Naive thymus-derived CD8-positive, alpha-beta T cell (primary cell): Measurements from ENCODE around the gene QARS1. TPM values are rescaled to one million over a fixed set of nuclear protein-coding genes. Genes with fewer than 3 reads are reported as not detected.

Source experiments
- ATAC-seq, 2 donors: fragments of 150-1000 bp; cut with Tn5 transposase in 1 of 2; sonication (Bioruptor Pico), chemical (Tn5 transposase) in 1 of 2; 1 replicate in 1 of 2; 2 replicates in 1 of 2; pipeline ENCODE4 v1.10.0; 2021; ENCODE audit warnings: mild to moderate bottlenecking in 2 of 2, moderate library complexity in 2 of 2
- POLR2A ChIA-PET: fragments of 350-600 bp; sonication (Branson Sonifier 250); formaldehyde crosslinking; loops from one replicate; lab custom pipeline; 2021; ENCODE audit warnings: antibody characterized with exemption; lab: Charles Lee
- DNase-seq, 10 donors: peaks; one replicate each; pipeline versions ENCODE4 v3.0.0 to v3.0.0-alpha.2; 2020 to 2022
- H3K27ac Mint-ChIP-seq, 10 donors: one replicate each; pipeline ENCODE4 v1.8.0; 2020 to 2022; ENCODE audit warnings: mild to moderate bottlenecking in 10 of 10, mixed read lengths in 10 of 10, moderate library complexity in 4 of 10, inconsistent platforms in 1 of 10
- H3K27me3 Mint-ChIP-seq, 5 donors: one replicate each; pipeline ENCODE4 v1.8.0; 2021 to 2022; ENCODE audit warnings: mixed read lengths in 5 of 5
- H3K36me3 Mint-ChIP-seq, 3 donors: one replicate each; pipeline ENCODE4 v1.8.0; 2020 to 2022; ENCODE audit warnings: mixed read lengths in 3 of 3, mild to moderate bottlenecking in 2 of 3, inconsistent platforms in 1 of 3
- H3K4me1 Mint-ChIP-seq, 4 donors: one replicate each; pipeline ENCODE4 v1.8.0; 2021 to 2022; ENCODE audit warnings: mixed read lengths in 4 of 4
- H3K4me3 Mint-ChIP-seq, 10 donors: one replicate each; pipeline ENCODE4 v1.8.0; 2020 to 2022; ENCODE audit warnings: mild to moderate bottlenecking in 10 of 10, mixed read lengths in 10 of 10, moderate library complexity in 6 of 10, inconsistent platforms in 1 of 10
- H3K9me3 Mint-ChIP-seq, 9 donors: one replicate each; pipeline ENCODE4 v1.8.0; 2020 to 2022; ENCODE audit warnings: mixed read lengths in 9 of 9, mild to moderate bottlenecking in 3 of 9, inconsistent platforms in 1 of 9, moderate library complexity in 1 of 9
- polyA plus RNA-seq, 3 donors: library from polyadenylated mRNA; unstranded; fragments of 300-500 nt; fragmentation: Illumina TruSeq; gene quantifications; one replicate each; pipeline ENCODE4 v1.2.3, GENCODE V29; 2021
- total RNA-seq, 8 experiments: library from RNA in 2 of 8; stranded (reverse) in 2 of 8; gene quantifications; one replicate each; pipeline ENCODE4 v1.2.3 and lab custom pipeline; 2021 to 2026

The QARS1 gene
- total and polyA plus RNA-seq, 5 experiments from 2014 or later, result 89.1 to 246 (median 125) TPM

- Mint-ChIP-seq H3K9me3 (no peaks in the 10 kb centered on the region), H3K27me3 (peaks cover 3 to 39% (median 23%) of the 10 kb centered on the region in 5 donors), H3K4me1 (peaks cover 2 to 9% (median 8%) of the 10 kb centered on the region in 4 donors), H3K36me3 (no peaks in the 10 kb centered on the region), H3K4me3 (no peak overlapping the region), H3K27ac (peak overlapping the region in 2 of 10 donors; percentile 15 to 62)
- DNase-seq, result no peak
- no peak for ATAC-seq
- POLR2A ChIA-PET, result no interaction called here
Observed at GRCh38 chr3:49131576-49131975, 27.0 kb upstream of the QARS1 start.

GRCh38 chr3:49131040-49131439 is 26.5 kb upstream of the QARS1 start:
- DNase-seq (no peak), ATAC-seq (no peak)
- Mint-ChIP-seq H3K4me1 (peaks cover 2 to 9% (median 8%) of the 10 kb centered on the region in 4 donors), H3K36me3 (no peaks in the 10 kb centered on the region), H3K4me3 (no peak overlapping the region), H3K27ac (no peak overlapping the region), H3K9me3 (no peaks in the 10 kb centered on the region), H3K27me3 (peaks cover 3 to 38% (median 23%) of the 10 kb centered on the region in 5 donors)
- POLR2A ChIA-PET, result interaction anchor here (2.0 kb wide), 1 partner anchor 10 kb away, joined by 9 read pairs; the partner anchor contains the start of gene USP19

GRCh38 chr3:49124991-49125670 is 20.6 kb upstream of the QARS1 start:
- Mint-ChIP-seq H3K36me3 (no peaks in the 10 kb centered on the region), H3K27me3 (no peaks in the 10 kb centered on the region), H3K27ac (peak overlapping the region in 4 of 10 donors; percentile 3 to 53 (median 24)), H3K9me3 (no peaks in the 10 kb centered on the region), H3K4me1 (peaks cover 0 to 14% (median 10%) of the 10 kb centered on the region in 4 donors), H3K4me3 (no peak overlapping the region)
- ATAC-seq, result no peak
- DNase-seq, result no peak
- POLR2A ChIA-PET, result interaction anchor here (0.6 kb wide), 1 partner anchor 28 kb away, joined by 3 read pairs; no protein-coding TSS in a partner anchor

GRCh38 chr3:49124203-49124602 is 19.6 kb upstream of the QARS1 start:
- Mint-ChIP-seq H3K9me3 (no peaks in the 10 kb centered on the region), H3K36me3 (peaks cover 0 to 3% (median 0%) of the 10 kb centered on the region in 3 donors), H3K27me3 (no peaks in the 10 kb centered on the region), H3K4me3 (no peak overlapping the region), H3K27ac (no peak overlapping the region), H3K4me1 (peaks cover 3 to 23% (median 18%) of the 10 kb centered on the region in 4 donors)
- no peak for ATAC-seq
- no peak for DNase-seq
- POLR2A ChIA-PET, result no interaction called here

- Mint-ChIP-seq H3K4me3 (no peak overlapping the region), H3K27ac (peak overlapping the region in 1 of 10 donors; percentile 27), H3K27me3 (no peaks in the 10 kb centered on the region), H3K9me3 (no peaks in the 10 kb centered on the region), H3K36me3 (peaks cover 0 to 8% (median 0%) of the 10 kb centered on the region in 3 donors), H3K4me1 (peaks cover 6 to 28% (median 23%) of the 10 kb centered on the region in 4 donors)
- DNase-seq (no peak), ATAC-seq (no peak)
- POLR2A ChIA-PET, result interaction anchor here (5.0 kb wide), 1 partner anchor 30 kb away, joined by 85 read pairs; the partner anchor contains the start of gene QRICH1
Observed at GRCh38 chr3:49123687-49124086, 19.1 kb upstream of the QARS1 start.

- Mint-ChIP-seq H3K36me3 (peaks cover 0 to 12% (median 0%) of the 10 kb centered on the region in 3 donors), H3K4me1 (peaks cover 6 to 28% (median 26%) of the 10 kb centered on the region in 4 donors), H3K27me3 (no peaks in the 10 kb centered on the region), H3K9me3 (no peaks in the 10 kb centered on the region), H3K27ac (peak overlapping the region in 6 of 10 donors; percentile 27 to 95 (median 80)), H3K4me3 (no peak overlapping the region)
- POLR2A ChIA-PET, result interaction anchor here (5.0 kb wide), 1 partner anchor 29 kb away, joined by 85 read pairs; the partner anchor contains the start of gene QRICH1
- DNase-seq, result no peak
- ATAC-seq, result no peak
Observed at GRCh38 chr3:49122886-49123545, 18.5 kb upstream of the QARS1 start.

- POLR2A ChIA-PET, result interaction anchor here (1.6 to 5.0 kb wide), 6 partner anchors 8 to 115 kb away, joined by 4 to 85 read pairs (median 13); partner anchors contain the start of genes CCDC71, LAMB2, QRICH1 and WDR6
- H3K4me3 Mint-ChIP-seq, result peak overlapping the region in 3 of 10 donors; percentile 21 to 89 (median 47)
Observed at GRCh38 chr3:49122451-49122850, 17.9 kb upstream of the QARS1 start.

GRCh38 chr3:49122022-49122421 is 17.5 kb upstream of the QARS1 start:
- H3K27ac Mint-ChIP-seq, result peak overlapping the region; percentile 88 to 96 (median 94)
- ATAC-seq (no peak), DNase-seq (no peak)
- H3K36me3 Mint-ChIP-seq, result peaks cover 0 to 21% (median 0%) of the 10 kb centered on the region in 3 donors
- peaks cover 6 to 28% (median 28%) of the 10 kb centered on the region in 4 donors for H3K4me1 Mint-ChIP-seq
- POLR2A ChIA-PET, result interaction anchor here (0.6 to 5.0 kb wide), 9 partner anchors 8 to 356 kb away, joined by 3 to 85 read pairs (median 9); partner anchors contain the start of genes CCDC71, LAMB2, QRICH1 and WDR6
- peak overlapping the region; percentile 47 to 89 (median 69) for H3K4me3 Mint-ChIP-seq
- no peaks in the 10 kb centered on the region for H3K27me3 Mint-ChIP-seq
- no peaks in the 10 kb centered on the region for H3K9me3 Mint-ChIP-seq

More at GRCh38 chr3:49122451-49122850, 17.9 kb upstream of the QARS1 start:
- Mint-ChIP-seq H3K27ac (peak overlapping the region; percentile 50 to 96 (median 94)), H3K4me1 (peaks cover 6 to 28% (median 28%) of the 10 kb centered on the region in 4 donors), H3K9me3 (no peaks in the 10 kb centered on the region), H3K36me3 (peaks cover 0 to 18% (median 0%) of the 10 kb centered on the region in 3 donors), H3K27me3 (no peaks in the 10 kb centered on the region)
- ATAC-seq (no peak), DNase-seq (no peak)

GRCh38 chr3:49121132-49121736 is 16.7 kb upstream of the QARS1 start:
- H3K4me1 Mint-ChIP-seq, result peaks cover 6 to 33% (median 29%) of the 10 kb centered on the region in 4 donors
- ATAC-seq (no peak), DNase-seq (no peak)
- H3K9me3 Mint-ChIP-seq, result no peaks in the 10 kb centered on the region
- peak overlapping the region; percentile 76 to 92 (median 87) for H3K4me3 Mint-ChIP-seq
- H3K27ac Mint-ChIP-seq, result peak overlapping the region; percentile 88 to 96 (median 94)
- POLR2A ChIA-PET, result interaction anchor here (0.5 to 5.0 kb wide), 25 partner anchors 9 to 357 kb away, joined by 3 to 85 read pairs (median 4); partner anchors contain the start of genes ARIH2, CCDC71, IMPDH2 and LAMB2
- peaks cover 0 to 26% (median 5%) of the 10 kb centered on the region in 3 donors for H3K36me3 Mint-ChIP-seq
- H3K27me3 Mint-ChIP-seq, result no peaks in the 10 kb centered on the region

GRCh38 chr3:49120438-49121131 is 16.0 kb upstream of the QARS1 start, which contains the start of gene USP19:
Gene USP19, minus strand, starts transcription at chr3:49120823. Its CDS starts 1,678 bp downstream, at chr3:49119145.
- H3K4me1 Mint-ChIP-seq, result peaks cover 6 to 35% (median 29%) of the 10 kb centered on the region in 4 donors
- peak within 1 kb of the TSS; percentile 88 to 96 (median 94) for H3K27ac Mint-ChIP-seq
- peak within 1 kb of the TSS; percentile 76 to 92 (median 87) for H3K4me3 Mint-ChIP-seq
- H3K36me3 Mint-ChIP-seq, result peaks cover 0 to 32% (median 11%) of the 10 kb centered on the region in 3 donors
- DNase-seq (peak; percentile 87 to 97 (median 94)), ATAC-seq (peak; percentile 91)
- H3K9me3 Mint-ChIP-seq, result no peaks in the 10 kb centered on the region
- H3K27me3 Mint-ChIP-seq, result no peaks in the 10 kb centered on the region
- POLR2A ChIA-PET, result interaction anchor here (0.6 to 5.0 kb wide), 24 partner anchors 10 to 404 kb away, joined by 3 to 85 read pairs (median 4); partner anchors contain the start of genes ARIH2, CCDC71, IMPDH2 and IP6K2

- H3K4me1 Mint-ChIP-seq, result peaks cover 9 to 36% (median 29%) of the 10 kb centered on the region in 4 donors
- ATAC-seq (peak; percentile 5 to 24), DNase-seq (peak in 2 of 10 donors; percentile 18 to 23)
- peak overlapping the region; percentile 76 to 92 (median 87) for H3K4me3 Mint-ChIP-seq
- H3K9me3 Mint-ChIP-seq, result no peaks in the 10 kb centered on the region
- H3K36me3 Mint-ChIP-seq, result peaks cover 0 to 37% (median 11%) of the 10 kb centered on the region in 3 donors
- POLR2A ChIA-PET, result interaction anchor here (0.7 to 5.0 kb wide), 15 partner anchors 10 to 403 kb away, joined by 3 to 85 read pairs (median 7); partner anchors contain the start of genes CCDC71, IP6K2, NDUFAF3 and QARS1
- peak overlapping the region; percentile 88 to 96 (median 94) for H3K27ac Mint-ChIP-seq
- no peaks in the 10 kb centered on the region for H3K27me3 Mint-ChIP-seq
Observed at GRCh38 chr3:49120096-49120437, 15.5 kb upstream of the QARS1 start.
